Neutrophil (primary cell): ENCODE results near the gene SDSL.

Experiments
- H3K27ac ChIP-seq: fragments of 200-600 bp; sonication (generic); 2 replicates; pipeline ENCODE4 v1.5.1; 2016; ENCODE audit warnings: mild to moderate bottlenecking, moderate library complexity
- H3K27me3 ChIP-seq: fragments of 200-600 bp; sonication (generic); 2 replicates; pipeline ENCODE4 v1.6.0; 2016; ENCODE audit warnings: mild to moderate bottlenecking
- H3K36me3 ChIP-seq: fragments of 200-600 bp; sonication (generic); 2 replicates; pipeline ENCODE4 v1.5.1; 2017
- H3K4me1 ChIP-seq, 2 experiments: fragments of 200-600 bp in 1 of 2; sonication (generic) in 1 of 2; 1 replicate in 1 of 2; 2 replicates in 1 of 2; pipeline versions ENCODE4 v1.5.1 to v1.6.1; 2013 to 2016; ENCODE audit warnings: low read depth in 1 of 2, low read length in 1 of 2, mild to moderate bottlenecking in 1 of 2, moderate library complexity in 1 of 2; ENCODE audit not compliant: control insufficient read depth in 1 of 2, insufficient read depth in 1 of 2
- H3K4me3 ChIP-seq, 2 experiments: fragments of 200-600 bp in 1 of 2; sonication (generic) in 1 of 2; 1 replicate in 1 of 2; 2 replicates in 1 of 2; pipeline ENCODE4 v1.5.1; 2013 to 2016; ENCODE audit warnings: low read depth in 1 of 2, low read length in 1 of 2, mild to moderate bottlenecking in 1 of 2, moderate library complexity in 1 of 2
- H3K9me3 ChIP-seq: fragments of 200-600 bp; sonication (generic); 2 replicates; pipeline ENCODE4 v1.5.1; 2016
- TF ChIP-seq, protein P1 (sequence below): fragments of 200-600 bp; sonication (generic); IDR thresholded peaks from 2 replicates; pipeline ENCODE4 v1.5.1; 2016; ENCODE audit warnings: antibody characterized with exemption

Gene SDSL

DNA sequence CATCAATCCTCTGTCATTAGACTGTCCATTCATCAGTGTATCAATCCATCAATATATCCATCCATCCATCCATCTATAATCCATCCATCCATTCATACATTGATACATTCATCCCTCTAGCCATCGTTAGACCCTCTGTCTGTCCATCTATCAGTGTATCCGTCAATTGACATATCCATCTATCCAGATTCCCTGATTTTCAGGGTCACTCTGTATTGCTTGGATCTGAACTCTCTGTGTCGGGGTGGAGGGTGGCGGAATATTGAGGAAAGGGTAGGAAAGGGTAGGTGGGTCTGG is 17.1 kb downstream of the SDSL start:
- Histone ChIP-seq H3K4me3 (no peak overlapping the region), H3K27ac (no peak overlapping the region), H3K4me1 (no peaks in the 10 kb centered on the region), H3K27me3 (peaks cover 17% of the 10 kb centered on the region), H3K9me3 (no peaks in the 10 kb centered on the region), H3K36me3 (no peaks in the 10 kb centered on the region)
- TF ChIP-seq, protein P1, sequence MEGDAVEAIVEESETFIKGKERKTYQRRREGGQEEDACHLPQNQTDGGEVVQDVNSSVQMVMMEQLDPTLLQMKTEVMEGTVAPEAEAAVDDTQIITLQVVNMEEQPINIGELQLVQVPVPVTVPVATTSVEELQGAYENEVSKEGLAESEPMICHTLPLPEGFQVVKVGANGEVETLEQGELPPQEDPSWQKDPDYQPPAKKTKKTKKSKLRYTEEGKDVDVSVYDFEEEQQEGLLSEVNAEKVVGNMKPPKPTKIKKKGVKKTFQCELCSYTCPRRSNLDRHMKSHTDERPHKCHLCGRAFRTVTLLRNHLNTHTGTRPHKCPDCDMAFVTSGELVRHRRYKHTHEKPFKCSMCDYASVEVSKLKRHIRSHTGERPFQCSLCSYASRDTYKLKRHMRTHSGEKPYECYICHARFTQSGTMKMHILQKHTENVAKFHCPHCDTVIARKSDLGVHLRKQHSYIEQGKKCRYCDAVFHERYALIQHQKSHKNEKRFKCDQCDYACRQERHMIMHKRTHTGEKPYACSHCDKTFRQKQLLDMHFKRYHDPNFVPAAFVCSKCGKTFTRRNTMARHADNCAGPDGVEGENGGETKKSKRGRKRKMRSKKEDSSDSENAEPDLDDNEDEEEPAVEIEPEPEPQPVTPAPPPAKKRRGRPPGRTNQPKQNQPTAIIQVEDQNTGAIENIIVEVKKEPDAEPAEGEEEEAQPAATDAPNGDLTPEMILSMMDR = no peak

DNA sequence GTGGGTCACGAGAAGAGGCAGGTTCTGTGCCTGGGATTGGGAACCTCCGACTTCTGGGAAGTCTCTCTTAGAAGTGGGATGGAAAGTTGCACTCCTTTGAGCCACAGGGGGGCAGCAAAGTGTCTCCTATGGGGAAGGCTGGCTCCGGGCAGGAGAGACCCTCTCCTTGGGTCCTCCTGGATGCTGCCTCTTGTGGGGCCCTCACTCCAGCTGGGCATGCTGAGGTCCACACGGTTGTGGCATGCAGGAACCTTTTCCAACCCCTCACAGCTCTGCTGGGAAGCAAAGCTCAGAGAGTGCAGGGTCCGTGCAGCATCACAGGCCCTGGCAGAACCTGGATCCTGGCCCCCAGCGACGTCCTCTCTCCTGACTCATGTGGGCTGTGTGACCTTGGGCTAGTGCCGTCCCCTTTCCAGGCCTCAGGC is 17.4 kb downstream of the SDSL start:
- Histone ChIP-seq H3K27me3 (peaks cover 17% of the 10 kb centered on the region), H3K9me3 (no peaks in the 10 kb centered on the region)

DNA sequence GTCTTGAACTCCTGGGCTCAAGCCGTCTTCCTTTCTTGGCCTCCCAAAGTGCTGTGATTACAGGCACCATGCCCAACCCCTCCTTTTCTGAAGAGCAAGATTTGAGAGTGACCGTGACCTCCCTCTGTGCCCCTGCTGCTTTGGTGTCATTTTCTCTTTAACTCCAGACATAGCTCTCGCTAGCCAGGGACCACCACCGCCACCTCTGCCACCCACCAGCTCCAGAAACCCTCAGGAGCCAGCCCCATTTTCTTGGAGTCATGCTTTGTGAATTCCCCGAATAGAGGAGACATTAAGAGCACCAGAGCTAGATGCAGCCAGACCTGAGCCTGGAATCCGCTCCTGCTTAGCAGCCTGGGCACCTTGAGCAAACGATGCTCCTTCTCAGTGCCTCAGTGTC is 18.2 kb downstream of the SDSL start:
- Histone ChIP-seq H3K9me3 (no peaks in the 10 kb centered on the region), H3K27ac (no peak overlapping the region), H3K4me3 (no peak overlapping the region), H3K4me1 (peaks cover 4% of the 10 kb centered on the region in 2 experiments), H3K27me3 (peaks cover 17% of the 10 kb centered on the region), H3K36me3 (no peaks in the 10 kb centered on the region)
- TF ChIP-seq, protein P1 = no peak

More for the DNA sequence above, 17.4 kb downstream of the SDSL start:
- TF ChIP-seq, protein P1 = no peak
- no peak overlapping the region for H3K4me3 ChIP-seq
- H3K4me1 ChIP-seq = no peaks in the 10 kb centered on the region
- no peaks in the 10 kb centered on the region for H3K36me3 ChIP-seq
- H3K27ac ChIP-seq = no peak overlapping the region

DNA sequence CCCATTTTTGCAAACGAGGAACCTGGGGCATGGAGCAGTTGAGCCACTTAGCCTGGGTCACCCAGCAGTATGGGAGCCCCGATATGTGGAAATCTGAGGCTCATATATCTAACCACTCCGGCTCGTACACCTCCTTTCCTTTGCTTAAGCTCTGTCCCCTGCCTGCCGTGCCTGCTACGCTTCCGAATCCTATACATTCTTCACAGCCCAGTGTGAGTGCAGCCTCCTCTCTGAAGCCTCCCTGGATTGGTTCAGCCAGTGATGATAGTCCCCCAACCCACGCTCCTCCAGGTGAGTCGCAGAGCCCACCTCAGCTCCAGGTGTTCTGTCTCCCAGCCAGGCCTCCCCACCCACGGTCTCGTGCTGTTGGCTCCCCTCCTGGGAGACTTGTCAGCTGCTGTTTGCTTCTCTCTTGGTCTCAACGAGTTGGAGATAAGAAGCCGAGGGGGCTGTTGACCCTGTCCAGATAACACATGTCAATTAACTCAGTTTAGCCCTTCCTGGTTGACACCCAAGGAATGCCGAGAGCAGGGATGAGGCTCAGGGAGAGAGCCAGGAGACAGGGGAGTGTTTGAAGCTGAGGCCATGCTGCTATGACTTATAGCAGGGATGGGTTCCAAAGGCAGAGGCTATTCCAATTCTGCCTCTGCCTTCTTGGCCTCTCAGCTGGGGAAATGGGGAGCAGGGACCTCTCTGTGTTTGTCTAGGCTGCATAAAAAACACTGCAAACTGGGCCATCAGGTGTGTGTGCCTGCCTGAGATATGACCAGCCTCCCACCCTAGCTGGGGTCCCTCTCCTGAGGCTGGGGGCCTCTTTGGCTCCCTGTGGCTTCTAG is 19.0 kb downstream of the SDSL start:
- Histone ChIP-seq H3K27me3 (peaks cover 17% of the 10 kb centered on the region), H3K4me3 (no peak overlapping the region), H3K4me1 (peaks cover 10 to 12% of the 10 kb centered on the region in 2 experiments), H3K9me3 (no peaks in the 10 kb centered on the region), H3K36me3 (no peaks in the 10 kb centered on the region), H3K27ac (no peak overlapping the region)
- TF ChIP-seq, protein P1 = no peak

DNA sequence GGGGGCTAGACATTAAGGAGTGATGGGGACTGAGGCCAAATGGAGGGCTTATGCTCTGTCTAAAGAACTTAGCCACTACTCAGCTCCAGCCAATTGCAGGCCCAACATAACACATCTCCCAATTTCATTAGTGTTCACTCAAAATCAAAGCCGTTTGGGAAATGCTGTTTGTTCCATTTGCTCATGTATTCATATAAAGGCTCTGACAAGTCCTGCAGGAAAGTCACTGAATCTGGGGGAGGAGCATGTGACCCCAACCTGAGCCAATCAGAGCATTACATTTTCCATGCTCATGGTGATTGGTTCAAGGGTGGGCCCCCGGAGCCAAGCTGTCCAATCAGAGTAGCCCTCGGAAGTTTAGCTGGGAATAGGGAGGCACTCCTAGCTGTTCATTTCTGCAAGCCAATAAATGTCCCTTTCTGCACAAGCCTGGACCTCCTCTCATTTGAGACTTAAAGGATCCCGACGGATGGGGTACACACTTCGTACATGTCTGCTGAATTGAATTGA is 20.9 kb downstream of the SDSL start:
- H3K9me3 ChIP-seq = no peaks in the 10 kb centered on the region
- H3K4me3 ChIP-seq = no peak overlapping the region
- peaks cover 24% of the 10 kb centered on the region for H3K27me3 ChIP-seq
- H3K36me3 ChIP-seq = no peaks in the 10 kb centered on the region
- TF ChIP-seq, protein P1 = no peak
- H3K27ac ChIP-seq = no peak overlapping the region
- peaks cover 10 to 16% of the 10 kb centered on the region in 2 experiments for H3K4me1 ChIP-seq
